DMS79 (cell line): Measurements from ENCODE around the gene ZBTB42.

Experiments
- DNase-seq: peaks from one replicate; lab custom pipeline; 2025; lab: John Stamatoyannopoulos, UW

ZBTB42 gene

GRCh38 chr14:104795781-104796686 lies 4.9 kb upstream of the ZBTB42 start:
- no peak for DNase-seq

- no peak for DNase-seq
Observed at GRCh38 chr14:104796687-104797081, 4.2 kb upstream of the ZBTB42 start.

GRCh38 chr14:104797115-104798044 lies 3.5 kb upstream of the ZBTB42 start:
- DNase-seq: no peak

GRCh38 chr14:104798300-104799243 lies 2.3 kb upstream of the ZBTB42 start:
- no peak for DNase-seq

- no peak for DNase-seq
Observed at GRCh38 chr14:104799244-104800014, 1.5 kb upstream of the ZBTB42 start.

- no peak for DNase-seq
Observed at GRCh38 chr14:104800015-104800770, 708 bp upstream of the ZBTB42 start.

GRCh38 chr14:104801520-104802393 lies 856 bp downstream of the ZBTB42 start:
- no peak for DNase-seq

GRCh38 chr14:104802394-104803184 lies 1.7 kb downstream of the ZBTB42 start:
- DNase-seq: no peak

- DNase-seq: no peak
Observed at GRCh38 chr14:104803280-104803911, 2.5 kb downstream of the ZBTB42 start.

- DNase-seq: no peak
Observed at GRCh38 chr14:104803912-104804410, 3.1 kb downstream of the ZBTB42 start.

GRCh38 chr14:104804481-104805325 lies 3.8 kb downstream of the ZBTB42 start:
- no peak for DNase-seq

GRCh38 chr14:104805326-104805678 lies 4.4 kb downstream of the ZBTB42 start:
- DNase-seq: no peak

- DNase-seq: no peak
Observed at GRCh38 chr14:104805941-104806624, 5.2 kb downstream of the ZBTB42 start.

GRCh38 chr14:104806625-104807465 lies 5.9 kb downstream of the ZBTB42 start:
- no peak for DNase-seq

GRCh38 chr14:104808456-104808855 lies 7.6 kb downstream of the ZBTB42 start:
- DNase-seq: no peak
